HG02623 (cell line): ENCODE results near the gene KCNJ15.

ENCODE experiments used
- ATAC-seq: cut with Tn5 transposase; IDR thresholded peaks from one replicate; pipeline ENCODE4 v1.9.1; 2021; ENCODE audit warnings: moderate library complexity; ENCODE audit not compliant: unreplicated experiment

The KCNJ15 gene

DNA sequence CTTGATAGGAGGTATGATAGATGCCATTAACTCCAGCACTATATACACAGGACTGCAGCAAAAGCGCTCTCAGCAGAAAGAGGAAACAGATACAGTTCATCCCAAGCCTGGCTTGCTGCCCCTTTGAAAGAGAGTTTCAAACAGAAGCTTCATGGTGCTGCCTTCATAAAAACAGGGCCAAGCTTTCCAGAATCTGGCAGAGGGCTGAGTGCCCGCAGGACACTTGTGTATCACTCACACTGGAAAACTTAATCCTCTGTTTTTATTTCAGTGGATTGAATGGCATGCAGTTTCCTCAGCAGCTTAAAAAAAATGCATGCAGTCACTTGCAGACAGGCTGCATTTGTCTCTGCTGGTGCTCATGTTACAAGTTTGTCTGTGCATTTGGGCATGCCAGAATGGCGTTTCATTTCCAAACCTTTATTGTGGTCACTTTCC is 40.4 kb downstream of the KCNJ15 start:
- ATAC-seq, result no peak

DNA sequence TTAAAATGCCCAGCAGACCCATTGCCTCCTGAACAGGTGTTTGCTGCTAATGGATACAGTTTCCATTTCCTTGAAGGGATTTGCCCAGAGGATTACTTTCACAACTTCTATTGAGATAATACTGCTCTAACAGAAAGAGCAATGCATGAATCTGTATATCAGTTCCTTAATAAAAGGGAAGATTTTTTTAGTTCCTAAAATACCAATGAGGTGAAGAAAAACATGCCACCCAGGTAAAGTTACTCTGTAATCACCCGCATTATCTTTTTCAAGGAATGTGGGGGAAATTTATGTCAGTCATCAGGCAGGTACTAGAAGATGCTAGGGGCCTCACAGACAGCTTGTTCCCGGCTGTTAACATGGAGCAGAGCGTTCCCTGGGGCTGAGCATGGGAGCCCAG is 41.1 kb downstream of the KCNJ15 start:
- ATAC-seq, result no peak

DNA sequence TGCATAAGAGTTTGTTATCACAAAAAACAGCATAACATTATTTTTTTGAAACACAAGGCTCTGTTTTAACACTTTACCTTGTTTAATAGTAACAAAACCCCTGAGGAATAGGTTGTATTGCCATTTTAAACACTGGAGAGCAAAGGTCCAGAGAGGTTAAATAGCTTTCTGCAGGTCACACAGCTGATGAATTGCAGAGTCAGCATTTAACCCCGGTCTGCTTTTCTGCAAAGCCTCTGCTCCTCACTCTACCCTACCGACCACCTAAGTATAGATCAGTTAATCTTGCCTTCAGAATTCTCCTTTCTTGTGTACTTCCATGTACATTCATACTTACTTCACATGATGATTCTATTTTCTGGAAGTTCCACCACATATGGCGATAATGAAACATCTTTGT is 42.0 kb downstream of the KCNJ15 start:
- ATAC-seq, result no peak

DNA sequence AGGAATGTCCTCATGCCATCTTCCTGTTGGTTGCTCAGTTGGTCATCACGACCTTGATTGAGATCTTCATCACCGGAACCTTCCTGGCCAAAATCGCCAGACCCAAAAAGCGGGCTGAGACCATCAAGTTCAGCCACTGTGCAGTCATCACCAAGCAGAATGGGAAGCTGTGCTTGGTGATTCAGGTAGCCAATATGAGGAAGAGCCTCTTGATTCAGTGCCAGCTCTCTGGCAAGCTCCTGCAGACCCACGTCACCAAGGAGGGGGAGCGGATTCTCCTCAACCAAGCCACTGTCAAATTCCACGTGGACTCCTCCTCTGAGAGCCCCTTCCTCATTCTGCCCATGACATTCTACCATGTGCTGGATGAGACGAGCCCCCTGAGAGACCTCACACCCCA is 42.9 kb downstream of the KCNJ15 start:
- ATAC-seq, result no peak

- ATAC-seq, result no peak
Measured at GRCh38 chr21:38300141-38300578, 43.4 kb downstream of the KCNJ15 start.

- no peak for ATAC-seq
Measured at GRCh38 chr21:38301321-38302214, 44.8 kb downstream of the KCNJ15 start.

DNA sequence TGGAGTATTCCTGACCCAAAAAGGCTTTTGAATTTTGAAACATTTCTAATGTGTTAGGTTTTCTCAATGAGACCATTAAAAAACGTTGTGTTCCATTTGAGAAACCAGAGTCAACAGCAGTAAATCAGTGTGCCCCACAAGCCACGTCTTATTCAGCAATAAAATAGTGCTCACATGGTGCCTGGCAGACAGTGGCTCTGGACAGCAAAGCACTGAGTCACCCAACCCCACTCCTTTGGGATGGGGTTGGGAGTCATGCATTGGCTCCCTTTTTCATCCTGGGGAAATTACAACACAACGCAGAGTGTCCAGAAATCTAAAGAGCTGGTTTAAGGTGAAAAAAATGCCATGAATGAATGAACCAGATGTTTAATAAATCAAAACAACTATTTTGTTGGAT is 46.5 kb downstream of the KCNJ15 start:
- no peak for ATAC-seq

DNA sequence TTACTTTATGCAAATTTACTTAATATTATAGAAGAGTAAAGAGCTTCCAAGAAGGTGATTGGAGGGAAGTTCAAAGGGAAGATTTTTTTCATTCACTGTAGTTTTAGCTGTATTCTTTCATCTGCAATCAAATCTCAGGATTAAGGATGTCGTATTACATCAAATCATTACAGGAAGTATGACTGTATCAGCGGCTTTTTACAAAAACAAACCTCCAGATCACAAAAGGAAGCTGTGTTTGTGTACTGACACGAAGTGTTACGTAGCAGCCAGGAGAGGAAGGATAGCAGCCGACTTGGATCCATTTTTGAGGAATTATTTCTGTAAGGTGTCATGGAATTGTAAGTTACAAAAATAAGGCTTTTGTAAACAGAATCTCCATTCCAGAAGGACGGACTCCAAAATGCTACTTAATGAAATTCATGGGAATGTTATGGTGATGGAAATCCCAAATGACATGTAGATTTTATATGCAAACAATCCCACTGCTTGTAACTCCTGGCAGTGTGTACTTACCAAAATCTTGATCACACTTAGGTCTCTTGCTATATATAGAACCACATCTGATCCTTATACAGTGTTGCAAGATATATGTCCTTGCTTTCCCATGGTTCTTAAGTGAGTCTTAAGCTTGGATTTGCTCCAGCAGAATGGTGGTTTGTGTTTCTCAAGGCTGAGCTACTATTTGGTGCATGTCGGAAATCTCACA is 49.8 kb downstream of the KCNJ15 start:
- ATAC-seq, result no peak

- ATAC-seq, result no peak
Measured at GRCh38 chr21:38307771-38308531, 51.2 kb downstream of the KCNJ15 start.

DNA sequence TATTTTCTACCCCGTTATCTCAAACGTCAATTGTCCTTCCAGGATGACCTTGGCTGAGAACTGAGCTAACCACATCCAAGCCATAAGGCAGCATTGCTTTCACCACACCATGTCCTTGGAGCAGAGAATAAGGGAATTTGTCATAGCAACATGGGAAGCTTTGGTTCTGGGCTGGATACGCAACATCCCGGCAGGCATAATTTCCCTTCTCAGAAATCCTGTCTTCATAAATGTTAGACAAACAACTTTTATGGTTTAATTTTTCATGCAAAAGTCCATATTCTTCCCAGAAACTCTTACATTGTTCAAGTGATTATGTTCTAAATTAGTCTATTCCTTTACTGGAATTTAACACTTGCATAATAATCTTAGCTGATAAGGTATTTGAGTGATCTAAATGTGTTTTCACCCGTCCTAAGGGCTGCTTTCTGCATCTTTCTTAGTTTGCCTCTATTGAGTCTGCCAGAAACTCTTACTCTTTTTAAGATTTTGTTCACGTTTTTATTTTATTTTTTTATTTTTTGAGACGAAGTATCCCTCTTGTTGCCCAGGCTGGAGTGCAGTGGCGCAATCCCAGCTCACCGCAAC is 51.8 kb downstream of the KCNJ15 start:
- ATAC-seq, result no peak

- no peak for ATAC-seq
Measured at GRCh38 chr21:38310646-38311485, 54.1 kb downstream of the KCNJ15 start.

DNA sequence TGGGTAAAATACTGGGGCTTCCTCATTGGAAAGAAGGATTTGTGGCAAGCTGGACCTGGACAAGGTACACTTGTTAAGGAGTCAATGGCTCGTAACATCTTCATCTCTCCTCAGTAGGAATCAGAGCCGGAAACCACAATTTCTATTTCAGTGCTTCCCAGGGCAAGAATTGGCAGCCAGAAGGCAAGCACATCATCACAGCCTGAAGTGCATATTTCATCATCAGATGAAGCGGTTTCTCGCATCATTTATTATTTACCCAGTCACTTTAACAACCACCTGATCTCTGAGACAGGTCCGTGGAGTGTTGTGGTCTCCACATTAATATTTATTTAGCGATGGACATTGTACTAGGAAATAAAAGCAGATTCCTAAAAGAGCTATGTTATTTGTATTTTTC is 55.0 kb downstream of the KCNJ15 start:
- no peak for ATAC-seq

GRCh38 chr21:38312822-38313221 is 56.0 kb downstream of the KCNJ15 start:
- ATAC-seq, result no peak

DNA sequence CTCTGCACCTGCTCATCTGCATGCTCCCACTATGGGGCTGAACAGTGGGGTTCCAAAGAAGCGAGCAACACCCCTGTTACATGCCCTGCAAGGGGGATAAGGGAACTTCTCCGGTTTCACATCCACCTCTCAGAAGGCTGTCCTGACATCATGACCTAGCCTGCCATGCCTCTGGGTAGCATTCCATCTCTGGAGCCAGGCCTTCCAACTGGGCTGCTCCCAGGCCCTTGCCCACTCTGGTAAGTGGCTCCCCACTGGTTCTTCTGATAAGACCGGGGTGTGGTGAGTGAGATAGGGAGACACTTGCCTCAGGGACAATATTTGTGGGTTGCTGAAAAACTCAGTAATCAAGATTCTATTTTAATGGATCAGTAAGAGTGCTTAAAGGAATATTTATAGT is 57.8 kb downstream of the KCNJ15 start:
- ATAC-seq, result no peak

DNA sequence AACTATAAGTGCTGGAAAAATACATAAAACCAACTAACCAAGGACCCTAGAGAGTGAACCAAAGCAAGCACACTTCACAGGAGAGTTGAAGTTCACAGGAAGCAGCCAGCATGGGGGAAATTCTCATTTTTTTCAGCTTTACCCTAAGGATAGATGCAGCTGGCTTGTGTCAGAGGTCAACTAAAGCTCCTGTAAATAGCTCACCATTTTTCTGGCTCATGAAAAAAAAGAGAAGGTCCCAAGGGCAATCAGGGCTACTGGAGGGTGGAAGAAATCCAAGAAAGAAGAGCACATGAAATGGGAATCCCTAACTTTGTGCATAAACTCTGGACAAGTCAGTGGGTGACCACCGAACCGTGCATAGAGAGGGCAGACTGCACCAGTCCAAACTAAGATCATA is 58.3 kb downstream of the KCNJ15 start:
- no peak for ATAC-seq

- ATAC-seq, result no peak
Measured at GRCh38 chr21:38319781-38320180, 63.0 kb downstream of the KCNJ15 start.

GRCh38 chr21:38321568-38321967 is 64.8 kb downstream of the KCNJ15 start:
- ATAC-seq, result no peak

GRCh38 chr21:38322311-38322950 is 65.6 kb downstream of the KCNJ15 start:
- no peak for ATAC-seq

DNA sequence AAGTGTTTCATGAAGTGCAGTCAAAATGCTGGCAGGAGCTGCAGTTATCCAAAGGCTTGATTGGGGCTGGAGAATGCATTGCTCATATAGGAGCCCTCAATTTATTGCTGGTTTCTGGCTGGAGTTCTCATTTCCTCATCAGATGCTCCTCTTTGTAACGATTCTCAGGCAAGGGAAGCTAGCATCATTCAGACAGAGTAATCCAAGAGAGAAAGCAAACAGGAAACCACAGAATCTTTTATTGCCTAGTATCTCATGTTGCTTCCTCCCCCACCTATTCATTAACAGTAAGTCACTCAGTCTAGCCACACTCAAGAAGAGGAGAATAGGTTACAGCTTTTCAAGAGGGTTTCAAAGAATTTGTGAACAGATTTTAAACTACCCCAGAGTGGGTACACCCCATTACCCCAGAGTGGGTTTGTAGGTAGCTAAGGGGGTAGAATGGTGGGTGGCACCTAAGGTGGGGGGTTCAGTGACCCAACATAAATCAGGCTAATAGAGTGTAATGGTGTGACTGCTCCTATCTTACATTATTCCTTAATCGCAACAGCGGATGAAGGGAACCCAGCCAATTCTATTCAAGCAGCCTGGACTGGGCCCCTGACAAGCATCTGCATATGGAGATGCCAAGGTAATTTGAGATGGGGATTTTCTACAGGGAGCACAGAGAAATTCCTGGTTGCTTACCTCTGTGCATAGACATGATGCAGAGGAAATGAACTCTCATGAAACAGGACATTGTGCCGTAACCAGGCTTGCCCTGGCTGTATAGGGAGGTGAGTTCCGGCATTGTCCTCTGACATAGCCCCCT is 67.1 kb downstream of the KCNJ15 start:
- no peak for ATAC-seq
